Fibroblast of skin of back (primary cell): ENCODE measurements around the gene FBLN5.
"Not testable (repeated sequence)": the region's sequence is repeated elsewhere in the genome, so short reads cannot be mapped to it uniquely, and the experiment has no call there.

ENCODE experiments used
- DNase-seq: peaks from one replicate; pipeline ENCODE4 v3.0.0-alpha.2; 2013

The FBLN5 gene

GRCh38 chr14:91904956-91905645 lies 42.4 kb downstream of the FBLN5 start:
- DNase-seq, result no peak

- no peak for DNase-seq
Measured at GRCh38 chr14:91904483-91904882, 43.0 kb downstream of the FBLN5 start.

GRCh38 chr14:91903070-91903469 lies 44.4 kb downstream of the FBLN5 start:
- DNase-seq, result no peak

- no peak for DNase-seq
Measured at GRCh38 chr14:91902336-91902735, 45.2 kb downstream of the FBLN5 start.

DNA sequence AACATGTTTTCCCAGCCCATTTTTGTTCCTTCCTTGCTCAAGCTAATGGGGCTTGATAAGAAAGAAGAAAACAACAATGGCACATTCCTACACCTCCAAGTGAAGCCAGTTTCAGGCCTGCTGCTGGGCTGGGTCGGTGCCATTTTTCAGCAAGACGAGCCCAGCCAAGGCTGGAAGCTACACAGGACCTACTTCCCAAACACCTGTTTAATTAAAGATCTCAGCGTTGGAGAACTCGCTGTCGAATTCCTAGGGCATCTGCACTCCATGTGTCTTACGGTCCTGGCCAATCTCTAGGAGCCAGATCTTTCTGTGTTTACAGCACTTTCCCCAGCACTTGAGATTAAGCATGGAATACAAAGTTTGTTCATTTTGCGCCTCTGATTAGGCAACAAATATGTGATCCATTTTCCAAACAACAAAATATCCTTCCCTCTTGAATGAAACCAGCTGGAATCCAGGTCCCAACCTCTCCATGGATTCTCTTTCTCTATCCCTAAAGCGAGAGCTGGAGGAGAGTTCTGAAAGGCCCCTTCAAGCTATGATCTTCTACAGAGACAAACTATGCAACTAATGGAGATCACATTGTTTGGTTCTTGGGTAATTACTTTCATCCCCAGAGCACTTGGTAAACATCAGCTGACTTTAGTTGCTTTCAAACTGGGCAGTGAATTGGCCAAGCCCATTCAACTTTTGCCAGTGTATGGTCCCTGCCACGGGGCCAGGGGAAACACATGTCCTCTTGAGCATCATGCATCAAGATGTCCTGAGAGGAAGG lies 45.9 kb downstream of the FBLN5 start:
- DNase-seq, result no peak

- no peak for DNase-seq
Measured at GRCh38 chr14:91899806-91900205, 47.7 kb downstream of the FBLN5 start.

DNA sequence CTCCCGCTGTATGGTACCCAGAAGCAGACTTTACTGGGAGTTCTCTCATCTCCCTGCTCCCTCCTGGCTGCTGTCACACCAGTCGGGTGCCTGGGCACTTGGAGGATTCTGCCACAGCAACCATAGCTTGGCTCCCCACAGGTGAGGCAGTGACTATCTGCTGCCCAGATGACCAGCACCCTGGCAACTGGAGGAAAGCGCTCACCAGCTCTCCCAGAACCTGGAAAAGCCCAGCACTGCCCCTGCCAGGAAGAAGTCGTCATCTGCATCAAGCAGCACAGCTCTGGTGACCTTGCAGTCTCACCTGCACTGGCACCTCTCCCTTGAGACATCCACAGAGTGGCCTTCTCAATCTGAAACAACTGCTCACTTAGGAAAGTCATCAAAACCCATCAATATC lies 48.3 kb downstream of the FBLN5 start:
- DNase-seq, result no peak

DNA sequence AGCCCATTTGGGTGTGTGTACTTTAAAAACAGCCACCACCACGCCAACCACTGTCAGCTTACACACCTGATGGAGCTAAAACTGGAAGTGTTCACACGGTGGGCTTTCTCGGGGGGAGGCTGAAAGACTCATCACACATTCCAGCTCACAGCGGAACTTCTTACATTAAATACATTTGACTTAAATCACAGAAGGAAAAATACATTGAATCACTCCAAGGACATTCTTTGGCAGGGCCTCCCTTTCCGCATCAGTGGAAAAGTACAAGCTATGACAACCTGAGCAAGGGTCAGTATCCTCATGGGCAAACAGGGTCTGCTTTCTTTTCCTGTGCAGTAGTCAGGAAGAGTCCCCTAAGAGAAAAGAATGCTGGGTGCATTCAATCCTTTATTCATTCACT lies 49.1 kb downstream of the FBLN5 start:
- DNase-seq, result no peak

- DNase-seq, result not testable (repeated sequence)
Measured at GRCh38 chr14:91897716-91898115, 49.8 kb downstream of the FBLN5 start.

- DNase-seq, result peak; percentile 68
Measured at GRCh38 chr14:91897106-91897701, 50.3 kb downstream of the FBLN5 start.

- DNase-seq, result no peak
Measured at GRCh38 chr14:91896419-91896818, 51.1 kb downstream of the FBLN5 start.

GRCh38 chr14:91893669-91894068 lies 53.8 kb downstream of the FBLN5 start:
- DNase-seq, result no peak

- DNase-seq, result no peak
Measured at GRCh38 chr14:91893007-91893406, 54.5 kb downstream of the FBLN5 start.

- no peak for DNase-seq
Measured at GRCh38 chr14:91891721-91892220, 55.7 kb downstream of the FBLN5 start.

DNA sequence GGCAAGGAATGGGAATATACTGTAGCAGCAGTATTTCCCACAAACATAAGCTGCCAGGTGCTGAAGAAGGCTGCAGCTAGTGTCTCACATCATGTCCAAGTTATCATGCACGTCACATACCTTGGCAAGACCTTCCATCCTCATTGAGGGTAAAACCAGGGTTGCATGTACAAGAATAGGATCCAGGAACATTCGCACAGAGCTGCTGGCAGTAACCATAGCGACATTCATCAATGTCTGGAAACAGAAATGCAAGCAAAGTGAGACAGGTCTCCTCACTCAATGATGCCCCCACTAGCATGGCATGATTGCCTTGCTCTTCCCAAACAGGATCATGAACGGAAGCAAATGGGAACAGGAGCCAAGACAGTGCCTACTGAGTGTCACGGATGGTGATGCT lies 56.4 kb downstream of the FBLN5 start:
- no peak for DNase-seq

DNA sequence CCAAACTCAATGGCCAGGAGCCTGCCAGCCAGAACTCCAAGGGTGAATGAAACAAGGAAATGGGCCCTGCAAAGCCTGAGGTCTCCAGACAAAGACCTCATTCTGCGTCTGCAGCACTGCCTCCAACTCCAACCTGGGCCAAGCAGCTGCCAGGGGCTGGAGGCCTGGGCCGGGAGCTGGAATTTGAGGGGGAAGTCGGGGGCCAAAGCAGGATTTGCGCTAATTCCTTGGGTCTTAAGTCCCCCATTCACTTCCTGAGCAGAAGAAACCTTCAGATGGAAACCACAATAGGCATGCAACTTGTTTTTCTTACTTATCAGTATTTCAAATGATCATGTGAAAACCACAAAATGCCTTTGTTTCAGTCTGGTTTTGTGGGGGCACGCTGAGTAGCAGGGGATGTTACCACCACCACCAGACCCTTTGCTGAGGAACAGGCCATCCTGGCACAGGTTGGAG lies 57.2 kb downstream of the FBLN5 start:
- DNase-seq, result no peak

GRCh38 chr14:91889477-91890211 lies 57.9 kb downstream of the FBLN5 start:
- DNase-seq, result no peak

DNA sequence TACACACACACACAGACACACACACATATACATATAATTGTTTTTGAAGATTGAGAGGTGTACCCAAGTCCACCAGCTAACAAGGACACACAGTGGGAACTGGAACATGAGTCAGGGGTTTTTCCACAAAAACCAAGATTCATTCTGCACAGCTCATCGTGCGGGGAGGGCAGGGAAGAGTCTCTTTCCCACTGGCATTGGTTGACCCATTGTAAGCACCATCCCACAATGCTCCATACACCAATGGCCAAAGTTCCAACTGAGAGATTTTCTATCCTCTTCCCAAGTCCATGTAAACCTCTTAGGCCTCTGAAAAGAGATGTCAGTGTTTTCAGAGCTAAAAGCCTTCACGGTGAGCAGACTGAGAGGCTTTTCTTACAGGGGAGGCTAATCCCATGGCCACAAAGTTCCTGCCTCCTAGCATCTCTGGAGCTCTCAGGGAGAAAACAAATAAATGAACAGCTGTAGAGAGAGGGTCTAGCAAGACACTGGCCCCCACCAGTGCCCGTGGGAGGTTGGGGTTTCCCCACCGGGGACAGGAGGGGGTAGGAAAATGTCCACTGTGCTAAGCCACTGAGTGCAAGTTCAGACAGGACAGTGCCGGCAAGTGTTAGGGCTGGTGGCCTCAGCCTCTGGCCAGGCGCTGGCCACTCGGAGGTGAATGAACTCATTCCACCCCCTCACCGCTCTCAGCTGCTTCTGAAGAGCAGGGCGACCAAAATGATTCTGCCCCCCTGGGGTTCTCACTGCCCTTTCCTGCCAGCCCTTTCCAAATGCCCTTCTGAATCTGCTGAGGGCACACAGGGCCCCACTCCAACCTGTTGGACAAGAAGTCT lies 58.6 kb downstream of the FBLN5 start:
- DNase-seq, result no peak

DNA sequence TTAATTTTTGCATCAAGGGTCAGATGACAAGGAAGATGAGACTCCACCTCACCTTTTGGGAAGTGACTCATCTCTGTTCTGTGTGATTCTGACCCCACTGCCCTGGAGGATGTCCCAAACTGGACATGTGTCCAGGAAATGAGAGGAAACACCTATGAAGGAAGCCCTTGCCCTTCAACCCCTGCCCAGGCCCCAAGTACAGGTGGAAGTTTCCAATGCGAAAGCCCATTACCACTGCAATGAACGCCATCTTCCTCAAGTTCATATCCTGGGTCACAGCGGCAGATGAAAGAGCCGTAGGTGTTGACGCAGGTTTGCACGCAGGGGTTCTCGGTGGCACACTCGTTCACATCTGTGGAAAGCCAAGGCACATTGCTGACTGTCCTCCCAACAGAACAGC lies 60.5 kb downstream of the FBLN5 start:
- DNase-seq, result no peak

DNA sequence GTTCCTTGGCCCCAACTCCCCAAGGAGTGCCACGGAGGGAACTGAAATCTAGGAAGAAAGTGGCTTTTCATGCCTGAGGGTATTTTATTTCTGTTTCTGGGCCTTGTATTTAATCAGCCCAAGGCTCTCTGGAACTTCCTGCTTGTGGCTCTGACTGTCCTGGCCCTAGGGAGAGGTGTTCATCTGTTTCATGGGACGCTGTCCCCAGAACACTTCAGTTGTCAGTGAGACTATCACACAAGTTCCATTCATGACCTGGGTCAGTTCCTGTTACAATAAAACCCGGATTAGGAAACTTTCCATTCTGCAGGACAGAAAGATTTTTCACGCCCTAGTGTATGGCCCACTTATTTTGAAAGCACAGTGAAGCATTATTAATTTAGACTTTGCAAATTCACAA lies 61.7 kb downstream of the FBLN5 start:
- DNase-seq, result no peak

- no peak for DNase-seq
Measured at GRCh38 chr14:91885113-91885712, 62.3 kb downstream of the FBLN5 start.
